ENCODE measurements around the gene NOP14.
"Not testable (repeated sequence)": the region's sequence is repeated elsewhere in the genome, so short reads cannot be mapped to it uniquely, and the experiment has no call there.

Gene NOP14

GRCh38 chr4:2962614-2963174 is 512 bp downstream of the NOP14 start:
- in situ Hi-C loops (cut with MboI; ENCODE audit: low sequenced_read_pairs, unreplicated experiment), result no loop called here
- peak; percentile 57 for DNase-seq (ENCODE audit: low spot score)
- TF ChIP-seq, protein P1, sequence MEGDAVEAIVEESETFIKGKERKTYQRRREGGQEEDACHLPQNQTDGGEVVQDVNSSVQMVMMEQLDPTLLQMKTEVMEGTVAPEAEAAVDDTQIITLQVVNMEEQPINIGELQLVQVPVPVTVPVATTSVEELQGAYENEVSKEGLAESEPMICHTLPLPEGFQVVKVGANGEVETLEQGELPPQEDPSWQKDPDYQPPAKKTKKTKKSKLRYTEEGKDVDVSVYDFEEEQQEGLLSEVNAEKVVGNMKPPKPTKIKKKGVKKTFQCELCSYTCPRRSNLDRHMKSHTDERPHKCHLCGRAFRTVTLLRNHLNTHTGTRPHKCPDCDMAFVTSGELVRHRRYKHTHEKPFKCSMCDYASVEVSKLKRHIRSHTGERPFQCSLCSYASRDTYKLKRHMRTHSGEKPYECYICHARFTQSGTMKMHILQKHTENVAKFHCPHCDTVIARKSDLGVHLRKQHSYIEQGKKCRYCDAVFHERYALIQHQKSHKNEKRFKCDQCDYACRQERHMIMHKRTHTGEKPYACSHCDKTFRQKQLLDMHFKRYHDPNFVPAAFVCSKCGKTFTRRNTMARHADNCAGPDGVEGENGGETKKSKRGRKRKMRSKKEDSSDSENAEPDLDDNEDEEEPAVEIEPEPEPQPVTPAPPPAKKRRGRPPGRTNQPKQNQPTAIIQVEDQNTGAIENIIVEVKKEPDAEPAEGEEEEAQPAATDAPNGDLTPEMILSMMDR (IDR thresholded peaks at IDR 0.05; ENCODE audit: borderline replicate concordance, control extremely low read depth, extremely low read depth, insufficient read depth, missing control alignments), result no peak

GRCh38 chr4:2961811-2962441 is 1.3 kb downstream of the NOP14 start:
- DNase-seq (ENCODE audit: low spot score), result no peak
- in situ Hi-C loops (cut with MboI; ENCODE audit: low sequenced_read_pairs, unreplicated experiment), result no loop called here
- TF ChIP-seq, protein P1 (IDR thresholded peaks at IDR 0.05; ENCODE audit: borderline replicate concordance, control extremely low read depth, extremely low read depth, insufficient read depth, missing control alignments), result peak; percentile 7

- TF ChIP-seq, protein P1 (IDR thresholded peaks at IDR 0.05; ENCODE audit: borderline replicate concordance, control extremely low read depth, extremely low read depth, insufficient read depth, missing control alignments), result no peak
- DNase-seq (ENCODE audit: low spot score), result no peak
Observed at GRCh38 chr4:2961421-2961810, 1.8 kb downstream of the NOP14 start.

GRCh38 chr4:2960450-2960849 is 2.8 kb downstream of the NOP14 start:
- in situ Hi-C loops (cut with MboI; ENCODE audit: low sequenced_read_pairs, unreplicated experiment); DNase-seq (ENCODE audit: low spot score): not testable (repeated sequence)

More at GRCh38 chr4:2961421-2961810, 1.8 kb downstream of the NOP14 start:
- in situ Hi-C loops (cut with MboI; ENCODE audit: low sequenced_read_pairs, unreplicated experiment), result no loop called here

GRCh38 chr4:2958446-2958845 is 4.8 kb downstream of the NOP14 start:
- no peak for DNase-seq (ENCODE audit: low spot score)
- in situ Hi-C loops (cut with MboI; ENCODE audit: low sequenced_read_pairs, unreplicated experiment), result no loop called here
- TF ChIP-seq, protein P1 (IDR thresholded peaks at IDR 0.05; ENCODE audit: borderline replicate concordance, control extremely low read depth, extremely low read depth, insufficient read depth, missing control alignments), result no peak

GRCh38 chr4:2955186-2956044 is 7.8 kb downstream of the NOP14 start:
- DNase-seq (ENCODE audit: low spot score); in situ Hi-C loops (cut with MboI; ENCODE audit: low sequenced_read_pairs, unreplicated experiment): not testable (repeated sequence)
- TF ChIP-seq, protein P1 (IDR thresholded peaks at IDR 0.05; ENCODE audit: borderline replicate concordance, control extremely low read depth, extremely low read depth, insufficient read depth, missing control alignments), result peak; percentile 6
